ENCODE measurements around the gene SHISA9.

DNA sequence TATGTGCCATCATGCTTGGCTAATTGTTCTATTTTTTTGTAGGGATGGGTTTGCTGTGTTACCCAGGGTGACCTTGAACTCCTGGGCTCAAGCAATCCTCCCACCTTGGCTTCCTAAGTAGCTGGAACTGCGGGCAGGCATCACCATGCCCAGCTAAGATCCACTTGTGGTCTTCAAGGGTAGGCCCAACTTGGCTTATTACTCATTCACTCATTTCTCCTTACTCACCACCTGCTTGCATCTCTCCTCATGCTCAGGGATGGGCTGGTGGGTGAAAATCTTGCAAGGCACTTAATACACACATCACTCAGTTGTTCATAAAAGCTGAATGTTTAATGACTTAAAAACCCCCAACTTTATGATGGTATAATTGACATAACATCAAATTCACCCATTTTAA lies 207.8 kb downstream of the SHISA9 start:
- no peak for TF ChIP-seq CTCF (conservative IDR thresholded peaks at IDR 0.05; ENCODE audit: low read depth, low read length)
- no peak for TF ChIP-seq EZH2phosphoT487 (IDR thresholded peaks at IDR 0.05; ENCODE audit: borderline replicate concordance, low read length)
